ENCODE results near the gene OR4D9. TPM values are rescaled to one million over a fixed set of nuclear protein-coding genes. Genes with fewer than 3 reads are reported as not detected.
"Not testable (repeated sequence)": the region's sequence is repeated elsewhere in the genome, so short reads cannot be mapped to it uniquely, and the experiment has no call there.

OR4D9 gene
- total and polyA plus RNA-seq, 7 donors, result not detected

- no peak for ATAC-seq
- no peak overlapping the region for H3K27ac ChIP-seq
- TF ChIP-seq CTCF (IDR thresholded peaks at IDR 0.05), result no peak
- H3K4me1 ChIP-seq, result no peaks in the 10 kb centered on the region
- intact Hi-C loops (cut with DNase I), result no loop called here
- no peaks in the 10 kb centered on the region for H3K27me3 ChIP-seq (ENCODE audit: insufficient read depth in 3 of 3, low read length in 2 of 3)
- no peak for DNase-seq
- H3K36me3 ChIP-seq (ENCODE audit: insufficient read depth in 1 of 2, low read depth in 1 of 2), result no peaks in the 10 kb centered on the region
- H3K4me3 ChIP-seq, result no peak overlapping the region
- 48 to 52% (median 49%) methylated on average over 3 of the region's 3 CpGs for WGBS, 3 donors
- H3K9me3 ChIP-seq, result no peaks in the 10 kb centered on the region
Measured at GRCh38 chr11:59542142-59542810, 30.9 kb downstream of the OR4D9 start.

- 79 to 91% (median 88%) methylated on average over 3 of the region's 3 CpGs for WGBS, 3 donors
- H3K27me3 ChIP-seq (ENCODE audit: insufficient read depth in 3 of 3, low read length in 2 of 3); H3K4me1 ChIP-seq; intact Hi-C loops (cut with DNase I); H3K9me3 ChIP-seq; ATAC-seq; DNase-seq; H3K27ac ChIP-seq; H3K36me3 ChIP-seq (ENCODE audit: insufficient read depth in 1 of 2, low read depth in 1 of 2); H3K4me3 ChIP-seq: not testable (repeated sequence)
Measured at GRCh38 chr11:59543713-59544112, 32.4 kb downstream of the OR4D9 start.

DNA sequence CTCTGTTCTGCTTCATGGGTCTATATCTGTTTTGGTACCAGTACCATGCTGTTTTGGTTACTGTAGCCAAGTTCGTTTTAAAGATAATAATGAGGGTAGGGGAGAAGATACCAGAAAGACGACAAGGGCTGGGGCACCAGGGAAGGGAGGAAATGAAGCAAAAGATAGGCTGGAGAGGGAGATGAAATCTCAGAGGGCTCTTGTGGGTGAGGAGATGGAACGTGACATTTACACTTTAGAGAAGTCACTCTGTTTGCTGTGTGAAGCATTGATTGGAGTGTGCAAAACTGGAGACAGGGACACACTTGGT, 33.5 kb downstream of the OR4D9 start:
- TF ChIP-seq CTCF (IDR thresholded peaks at IDR 0.05), result no peak
- 80 to 91% (median 86%) methylated on average over 3 of the region's 3 CpGs for WGBS, 3 donors
- H3K27ac ChIP-seq, result no peak overlapping the region
- H3K9me3 ChIP-seq, result no peaks in the 10 kb centered on the region
- no peaks in the 10 kb centered on the region for H3K4me1 ChIP-seq
- DNase-seq (no peak), ATAC-seq (no peak)
- H3K36me3 ChIP-seq (ENCODE audit: insufficient read depth in 1 of 2, low read depth in 1 of 2), result no peaks in the 10 kb centered on the region
- H3K27me3 ChIP-seq (ENCODE audit: insufficient read depth in 3 of 3, low read length in 2 of 3), result no peaks in the 10 kb centered on the region
- intact Hi-C loops (cut with DNase I), result no loop called here
- no peak overlapping the region for H3K4me3 ChIP-seq

- no peak for ATAC-seq
Measured at GRCh38 chr11:59545179-59546020, 34.1 kb downstream of the OR4D9 start.

GRCh38 chr11:59547605-59548308, 36.4 kb downstream of the OR4D9 start:
- H3K4me3 ChIP-seq; DNase-seq; ATAC-seq; H3K4me1 ChIP-seq; H3K9me3 ChIP-seq; H3K36me3 ChIP-seq (ENCODE audit: insufficient read depth in 1 of 2, low read depth in 1 of 2); H3K27ac ChIP-seq; H3K27me3 ChIP-seq (ENCODE audit: insufficient read depth in 3 of 3, low read length in 2 of 3); intact Hi-C loops (cut with DNase I): not testable (repeated sequence)
- 72 to 82% (median 75%) methylated on average over 5 of the region's 5 CpGs for WGBS, 3 donors

More at GRCh38 chr11:59545179-59546020, 34.1 kb downstream of the OR4D9 start:
- Histone ChIP-seq H3K36me3 (ENCODE audit: insufficient read depth in 1 of 2, low read depth in 1 of 2) (no peaks in the 10 kb centered on the region), H3K27me3 (ENCODE audit: insufficient read depth in 3 of 3, low read length in 2 of 3) (no peaks in the 10 kb centered on the region), H3K9me3 (no peaks in the 10 kb centered on the region), H3K4me3 (no peak overlapping the region), H3K27ac (no peak overlapping the region), H3K4me1 (no peaks in the 10 kb centered on the region)
- no peak for TF ChIP-seq CTCF (IDR thresholded peaks at IDR 0.05)
- DNase-seq, result no peak
- 91 to 92% (median 92%) methylated on average over 24 of the region's 24 CpGs for WGBS, 3 donors
- intact Hi-C loops (cut with DNase I), result no loop called here

All from psoas muscle (tissue), 8 donors.